IMR-90 (cell line): ENCODE results near the gene DNAAF3. TPM values are rescaled to one million over a fixed set of nuclear protein-coding genes. Genes with fewer than 3 reads are reported as not detected.

Experiments
- ATAC-seq: fragments of 200-7000 bp; cut with Tn5 transposase; 2 replicates; pipeline ENCODE4 v1.9.1; 2020; ENCODE audit warnings: low read depth, mild to moderate bottlenecking, moderate library complexity
- BruUV-seq: library from RNA; stranded (reverse); fragments of 400-500 nt; replicated peaks from 2 replicates; lab custom pipeline; 2021; lab: Mats Ljungman, UMichigan
- CTCF ChIA-PET: fragments of 300-600 bp; formaldehyde crosslinking; extraction: SDS; loops from one replicate; lab custom pipeline; 2021; ENCODE audit warnings: antibody characterized with exemption; lab: Yijun Ruan, JAX
- POLR2A ChIA-PET: fragments of 300-600 bp; sonication (Branson Sonifier 250); formaldehyde crosslinking; loops from one replicate; lab custom pipeline; 2022; ENCODE audit warnings: antibody characterized with exemption; ENCODE audit not compliant: unreplicated experiment; lab: Charles Lee
- DNase-seq: peaks from one replicate; pipeline ENCODE4 v3.0.0; 2013
- H2AFZ ChIP-seq: replicated peaks from 2 replicates; pipeline ENCODE3; 2013; ENCODE audit warnings: low read length, mild to moderate bottlenecking; ENCODE audit not compliant: poor library complexity
- H2AK5ac ChIP-seq: 2 replicates; pipeline ENCODE4 v1.6.1; 2013; ENCODE audit warnings: low read depth, low read length, inconsistent platforms
- H2AK9ac ChIP-seq: replicated peaks from 2 replicates; pipeline ENCODE3; 2013; ENCODE audit warnings: mild to moderate bottlenecking, low read depth, low read length, moderate library complexity; ENCODE audit not compliant: poor library complexity
- H2BK120ac ChIP-seq: 2 replicates; pipeline ENCODE4 v1.6.1; 2013; ENCODE audit warnings: low read depth, low read length, inconsistent platforms
- H2BK15ac ChIP-seq: 3 replicates; pipeline ENCODE4 v1.6.1; 2013; ENCODE audit warnings: low read depth, low read length, inconsistent platforms
- H2BK20ac ChIP-seq: 2 replicates; pipeline ENCODE4 v1.6.1; 2013; ENCODE audit warnings: low read depth, mild to moderate bottlenecking, inconsistent platforms, low read length, moderate library complexity
- H2BK5ac ChIP-seq: 2 replicates; pipeline ENCODE4 v1.6.1; 2013; ENCODE audit warnings: mild to moderate bottlenecking, low read depth, low read length, inconsistent platforms; ENCODE audit not compliant: poor library complexity, severe bottlenecking
- H3K14ac ChIP-seq: replicated peaks from 2 replicates; pipeline ENCODE4 v1.6.1; 2013; ENCODE audit warnings: low read depth, low read length, inconsistent platforms
- H3K18ac ChIP-seq: 2 replicates; pipeline ENCODE4 v1.6.1; 2013; ENCODE audit warnings: low read depth, low read length, control low read depth
- H3K23ac ChIP-seq: 2 replicates; pipeline ENCODE4 v1.6.1; 2013; ENCODE audit warnings: low read depth, low read length, inconsistent platforms
- H3K27ac ChIP-seq: 2 replicates; pipeline ENCODE4 v1.5.1; 2013; ENCODE audit warnings: mild to moderate bottlenecking, control low read depth, low read length; ENCODE audit not compliant: insufficient read depth
- H3K27me3 ChIP-seq: 2 replicates; pipeline ENCODE4 v1.6.1; 2013; ENCODE audit warnings: low read length; ENCODE audit not compliant: control insufficient read depth, insufficient read depth
- H3K36me3 ChIP-seq: 2 replicates; pipeline ENCODE4 v1.6.1; 2013; ENCODE audit warnings: low read length, mixed read lengths; ENCODE audit not compliant: control insufficient read depth, insufficient read depth
- H3K4ac ChIP-seq: 2 replicates; pipeline ENCODE4 v1.6.1; 2013; ENCODE audit warnings: low read depth, low read length, inconsistent platforms
- H3K4me1 ChIP-seq: 2 replicates; pipeline ENCODE4 v1.6.1; 2013; ENCODE audit warnings: low read length, mixed read lengths; ENCODE audit not compliant: control insufficient read depth, insufficient read depth
- H3K4me2 ChIP-seq: 2 replicates; pipeline ENCODE4 v1.6.1; 2013; ENCODE audit warnings: low read depth, mild to moderate bottlenecking, control low read depth, low read length, moderate library complexity
- H3K4me3 ChIP-seq: 2 replicates; pipeline ENCODE4 v1.5.1; 2013; ENCODE audit warnings: low read depth, mild to moderate bottlenecking, control low read depth, low read length, moderate library complexity; ENCODE audit not compliant: insufficient read depth
- H3K56ac ChIP-seq: 2 replicates; pipeline ENCODE4 v1.6.1; 2013; ENCODE audit warnings: low read length, inconsistent platforms; ENCODE audit not compliant: insufficient read depth; ENCODE audit errors: extremely low read depth
- H3K79me1 ChIP-seq, 2 experiments: 2 replicates each; pipeline ENCODE4 v1.6.1; 2013; ENCODE audit warnings: low read length in 2 of 2, inconsistent platforms in 1 of 2, low read depth in 1 of 2
- H3K9ac ChIP-seq: 2 replicates; pipeline ENCODE4 v1.6.1; 2013; ENCODE audit warnings: low read depth, low read length, control low read depth
- H3K9me1 ChIP-seq: 2 replicates; pipeline ENCODE4 v1.6.1; 2013; ENCODE audit warnings: low read length, inconsistent platforms; ENCODE audit not compliant: insufficient read depth
- H3K9me3 ChIP-seq: 2 replicates; pipeline ENCODE4 v1.6.1; 2013; ENCODE audit warnings: low read length; ENCODE audit not compliant: control insufficient read depth, insufficient read depth
- H4K20me1 ChIP-seq: 2 replicates; pipeline ENCODE4 v1.6.1; 2013; ENCODE audit warnings: low read length, inconsistent platforms; ENCODE audit not compliant: insufficient read depth
- H4K5ac ChIP-seq: 2 replicates; pipeline ENCODE4 v1.6.1; 2013; ENCODE audit warnings: mild to moderate bottlenecking, low read depth, low read length, control low read depth
- H4K8ac ChIP-seq, 2 experiments: 2 replicates each; pipeline ENCODE4 v1.6.1; 2013; ENCODE audit warnings: low read depth in 2 of 2, low read length in 2 of 2, control low read depth in 1 of 2, inconsistent platforms in 1 of 2
- H4K91ac ChIP-seq: 2 replicates; pipeline ENCODE4 v1.6.1; 2013; ENCODE audit warnings: low read depth, low read length, inconsistent platforms; ENCODE audit not compliant: insufficient read depth
- WGBS, 2 experiments: methylation state at CpG; one replicate each; pipeline versions ENCODE4 v1.1.5 to v1.1.7; 2013; ENCODE audit warnings: missing lambda C conversion rate in 2 of 2; ENCODE audit not compliant: insufficient read length in 1 of 2; ENCODE audit errors: extremely low coverage in 2 of 2; 5-methylcytosine and 5-hydroxymethylcytosine counted together
- dilution Hi-C: fragments of 300-500 bp; cut with HindIII; formaldehyde crosslinking; loops from one replicate; pipeline ENCODE4 v1.14.3; 2018; ENCODE audit warnings: low sequenced_read_pairs; ENCODE audit not compliant: unreplicated experiment
- in situ Hi-C: fragments of 300-500 bp; cut with MboI; formaldehyde crosslinking; loops from 3 replicates; pipeline ENCODE4 v1.14.3; 2019; ENCODE audit warnings: low sequenced_read_pairs, inconsistent platforms, mixed read lengths
- intact Hi-C: fragments of 100-400 bp; cut with micrococcal nuclease; formaldehyde crosslinking; loops from 2 replicates; pipeline ENCODE4 v1.10.0; 2022
- polyA plus RNA-seq, 3 experiments: library from polyadenylated mRNA; depleted of rRNA; stranded (reverse); fragments of >200 nt; gene quantifications; 2 replicates each; pipeline ENCODE4 v1.2.3, GENCODE V29; 2012; ENCODE audit warnings: low replicate concordance in 1 of 3
- total RNA-seq: library from RNA; depleted of rRNA; stranded (reverse); fragments of >200 nt; gene quantifications from 2 replicates; pipeline ENCODE4 v1.2.3, GENCODE V29; 2012
- TF ChIP-seq, protein P1 (sequence below): conservative IDR thresholded peaks from 2 replicates; pipeline ENCODE4 v1.5.1; 2012; ENCODE audit warnings: mild to moderate bottlenecking, low read depth, low read length, improper control_type of control experiment

DNAAF3 gene
- total and polyA plus RNA-seq, 2 of the 4 experiments (the other 2 are of a cell fraction): 0.34 TPM; not detected in 1

DNA sequence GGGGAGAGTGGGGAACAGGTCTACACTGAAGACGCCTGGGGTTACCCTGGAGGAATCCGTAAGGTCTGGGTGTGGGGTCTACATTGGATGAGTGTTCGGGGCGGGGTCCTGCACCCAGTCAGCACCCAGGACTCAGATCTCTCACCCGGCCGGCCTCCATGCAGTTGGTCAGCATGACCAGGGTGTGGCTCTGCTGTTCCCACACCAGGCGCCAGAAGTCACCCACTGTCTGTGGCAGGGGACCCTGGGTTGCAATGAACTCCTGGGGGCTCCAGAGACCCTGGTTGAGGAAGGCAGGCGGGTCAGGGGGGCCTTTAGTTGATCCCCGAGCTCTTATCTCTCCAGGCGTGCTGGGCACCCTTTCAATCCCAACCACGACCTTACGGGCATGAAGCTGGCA, 19.7 kb upstream of the DNAAF3 start:
- H2AFZ ChIP-seq: no peak overlapping the region
- intact Hi-C loops (no loop called here), dilution Hi-C loops (no loop called here), in situ Hi-C loops (no loop called here)
- no peak overlapping the region for H2BK5ac ChIP-seq
- BruUV-seq: no TSS peak
- no peak overlapping the region for H3K14ac ChIP-seq
- H2AK5ac ChIP-seq: no peak overlapping the region
- no peak overlapping the region for H3K23ac ChIP-seq
- no peak overlapping the region for H2BK15ac ChIP-seq
- H3K4me2 ChIP-seq: no peak overlapping the region
- ATAC-seq (no peak), DNase-seq (no peak)
- peaks cover 24% of the 10 kb centered on the region for H3K27me3 ChIP-seq
- no peak overlapping the region for H2BK20ac ChIP-seq
- H4K91ac ChIP-seq: no peak overlapping the region
- H3K9me1 ChIP-seq: peaks cover 3% of the 10 kb centered on the region; the same call in 1 of the 2 replicates
- H3K4ac ChIP-seq: no peak overlapping the region
- H4K8ac ChIP-seq: no peak overlapping the region
- no peaks in the 10 kb centered on the region for H3K36me3 ChIP-seq
- H3K9ac ChIP-seq: no peak overlapping the region
- H3K56ac ChIP-seq: no peak overlapping the region
- H2AK9ac ChIP-seq: no peak overlapping the region
- no peak overlapping the region for H3K18ac ChIP-seq
- H3K27ac ChIP-seq: no peak overlapping the region
- H3K4me3 ChIP-seq: no peak overlapping the region
- WGBS, 2 experiments: 61% methylated on average over 9 of the region's 12 CpGs; no CpG with 5 or more reads in 1 of the 2 experiments
- POLR2A ChIA-PET: no interaction called here
- H3K9me3 ChIP-seq: no peaks in the 10 kb centered on the region
- no peak overlapping the region for H4K5ac ChIP-seq
- no peaks in the 10 kb centered on the region for H4K20me1 ChIP-seq
- TF ChIP-seq, protein P1, sequence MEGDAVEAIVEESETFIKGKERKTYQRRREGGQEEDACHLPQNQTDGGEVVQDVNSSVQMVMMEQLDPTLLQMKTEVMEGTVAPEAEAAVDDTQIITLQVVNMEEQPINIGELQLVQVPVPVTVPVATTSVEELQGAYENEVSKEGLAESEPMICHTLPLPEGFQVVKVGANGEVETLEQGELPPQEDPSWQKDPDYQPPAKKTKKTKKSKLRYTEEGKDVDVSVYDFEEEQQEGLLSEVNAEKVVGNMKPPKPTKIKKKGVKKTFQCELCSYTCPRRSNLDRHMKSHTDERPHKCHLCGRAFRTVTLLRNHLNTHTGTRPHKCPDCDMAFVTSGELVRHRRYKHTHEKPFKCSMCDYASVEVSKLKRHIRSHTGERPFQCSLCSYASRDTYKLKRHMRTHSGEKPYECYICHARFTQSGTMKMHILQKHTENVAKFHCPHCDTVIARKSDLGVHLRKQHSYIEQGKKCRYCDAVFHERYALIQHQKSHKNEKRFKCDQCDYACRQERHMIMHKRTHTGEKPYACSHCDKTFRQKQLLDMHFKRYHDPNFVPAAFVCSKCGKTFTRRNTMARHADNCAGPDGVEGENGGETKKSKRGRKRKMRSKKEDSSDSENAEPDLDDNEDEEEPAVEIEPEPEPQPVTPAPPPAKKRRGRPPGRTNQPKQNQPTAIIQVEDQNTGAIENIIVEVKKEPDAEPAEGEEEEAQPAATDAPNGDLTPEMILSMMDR: no peak
- CTCF ChIA-PET: no interaction called here
- H2BK120ac ChIP-seq: no peak overlapping the region
- H3K4me1 ChIP-seq: no peaks in the 10 kb centered on the region
- H3K79me1 ChIP-seq: no peaks in the 10 kb centered on the region
